CD14-positive monocyte (primary cell): ENCODE measurements around the gene EDIL3. TPM values are rescaled to one million over a fixed set of nuclear protein-coding genes. Genes with fewer than 3 reads are reported as not detected.

Experiments
- DNase-seq, 3 donors: peaks; one replicate each; pipeline ENCODE4 v3.0.0-alpha.2; 2011 to 2022
- H2AFZ ChIP-seq: 2 replicates; pipeline ENCODE4 v1.6.0; 2012; ENCODE audit warnings: mild to moderate bottlenecking, low read depth, low read length, inconsistent platforms; ENCODE audit not compliant: insufficient read depth, poor library complexity, severe bottlenecking
- H3K27ac ChIP-seq, 2 donors: 1 replicate in 1 of 2; 2 replicates in 1 of 2; pipeline ENCODE4 v1.5.1; 2012 to 2013; ENCODE audit warnings: low read length in 2 of 2, control low read depth in 1 of 2, inconsistent platforms in 1 of 2, low read depth in 1 of 2, mild to moderate bottlenecking in 1 of 2
- H3K27me3 ChIP-seq, 2 donors: one replicate each; pipeline versions ENCODE4 v1.6.0 to v1.6.1; 2011 to 2013; ENCODE audit warnings: low read length in 2 of 2; ENCODE audit not compliant: control insufficient read depth in 2 of 2, insufficient read depth in 2 of 2
- H3K36me3 ChIP-seq, 2 donors: replicated peaks in 1 of 2; 1 replicate in 1 of 2; 2 replicates in 1 of 2; pipeline versions ENCODE4 v1.5.1 to v1.6.1; 2012 to 2013; ENCODE audit warnings: low read length in 2 of 2, control low read depth in 1 of 2, inconsistent platforms in 1 of 2, mild to moderate bottlenecking in 1 of 2; ENCODE audit not compliant: insufficient read depth in 2 of 2, control insufficient read depth in 1 of 2
- H3K4me1 ChIP-seq, 2 donors: 1 replicate in 1 of 2; 2 replicates in 1 of 2; pipeline versions ENCODE4 v1.5.1 to v1.6.1; 2012 to 2013; ENCODE audit warnings: low read length in 2 of 2, control low read depth in 1 of 2, inconsistent platforms in 1 of 2, mild to moderate bottlenecking in 1 of 2, moderate library complexity in 1 of 2; ENCODE audit not compliant: insufficient read depth in 2 of 2, control insufficient read depth in 1 of 2
- H3K4me2 ChIP-seq: replicated peaks from 2 replicates; pipeline ENCODE3; 2012; ENCODE audit warnings: low read length, moderate library complexity, mild to moderate bottlenecking; ENCODE audit not compliant: poor library complexity, severe bottlenecking; ENCODE audit errors: extremely low read depth
- H3K4me3 ChIP-seq, 3 experiments: fragments of 200-600 bp in 1 of 3; sonication (generic) in 1 of 3; replicated peaks in 1 of 3; 1 replicate in 2 of 3; 2 replicates in 1 of 3; pipeline ENCODE4 v1.5.1; 2011 to 2013; ENCODE audit warnings: low read length in 3 of 3, mild to moderate bottlenecking in 3 of 3, control low read depth in 2 of 3, low read depth in 2 of 3, inconsistent platforms in 1 of 3, moderate library complexity in 1 of 3
- H3K79me2 ChIP-seq: 2 replicates; pipeline ENCODE4 v1.6.0; 2012; ENCODE audit warnings: mild to moderate bottlenecking, control low read depth, inconsistent platforms, low read length, moderate library complexity; ENCODE audit not compliant: insufficient read depth
- H3K9ac ChIP-seq: 2 replicates; pipeline ENCODE4 v1.6.0; 2017; ENCODE audit warnings: low read length, mild to moderate bottlenecking; ENCODE audit not compliant: insufficient read depth, poor library complexity, severe bottlenecking
- H3K9me3 ChIP-seq, 2 donors: replicated peaks in 1 of 2; 1 replicate in 1 of 2; 2 replicates in 1 of 2; pipeline versions ENCODE4 v1.5.1 to v1.6.1; 2012 to 2013; ENCODE audit warnings: low read length in 2 of 2, control low read depth in 1 of 2; ENCODE audit not compliant: control insufficient read depth in 1 of 2, insufficient read depth in 1 of 2
- H4K20me1 ChIP-seq: 2 replicates; pipeline ENCODE4 v1.6.0; 2012; ENCODE audit warnings: mild to moderate bottlenecking, low read length, control low read depth, moderate library complexity; ENCODE audit not compliant: insufficient read depth
- H3K27ac Mint-ChIP-seq, 7 donors: one replicate each; pipeline ENCODE4 v1.8.0; 2020; ENCODE audit warnings: mild to moderate bottlenecking in 7 of 7, mixed read lengths in 7 of 7, moderate library complexity in 6 of 7, inconsistent platforms in 2 of 7
- H3K27me3 Mint-ChIP-seq, 3 donors: one replicate each; pipeline ENCODE4 v1.8.0; 2021 to 2022; ENCODE audit warnings: low read depth in 3 of 3, mild to moderate bottlenecking in 3 of 3, mixed read lengths in 3 of 3, moderate library complexity in 3 of 3, inconsistent platforms in 1 of 3
- H3K36me3 Mint-ChIP-seq, 2 donors: one replicate each; pipeline ENCODE4 v1.8.0; 2020; ENCODE audit warnings: mixed read lengths in 2 of 2, inconsistent platforms in 1 of 2, mild to moderate bottlenecking in 1 of 2
- H3K4me1 Mint-ChIP-seq: one replicate; pipeline ENCODE4 v1.8.0; 2020; ENCODE audit warnings: mild to moderate bottlenecking, mixed read lengths
- H3K4me3 Mint-ChIP-seq, 2 donors: one replicate each; pipeline ENCODE4 v1.8.0; 2020; ENCODE audit warnings: mild to moderate bottlenecking in 2 of 2, mixed read lengths in 2 of 2, moderate library complexity in 1 of 2
- H3K9me3 Mint-ChIP-seq, 7 donors: one replicate each; pipeline ENCODE4 v1.8.0; 2020 to 2022; ENCODE audit warnings: mixed read lengths in 7 of 7, mild to moderate bottlenecking in 6 of 7, moderate library complexity in 6 of 7, inconsistent platforms in 2 of 7
- CTCF ChIP-seq: fragments of 200-600 bp; IDR thresholded peaks from one replicate; pipeline ENCODE4 v1.8.0; 2022; ENCODE audit warnings: antibody characterized with exemption, mild to moderate bottlenecking
- WGBS: methylation state at CpG from one replicate; pipeline ENCODE4 v1.1.5; 2013; ENCODE audit warnings: missing lambda C conversion rate; ENCODE audit not compliant: insufficient coverage; 5-methylcytosine and 5-hydroxymethylcytosine counted together
- intact Hi-C, 2 donors: fragments of 100-400 bp; cut with micrococcal nuclease; formaldehyde crosslinking; loops; one replicate each; pipeline versions ENCODE4 v1.15.0 to v1.15.1; 2023
- polyA plus RNA-seq, 3 donors: library from polyadenylated mRNA; depleted of rRNA in 1 of 3; unstranded in 2 of 3; stranded (reverse) in 1 of 3; fragments of 300-500 nt in 2 of 3; fragments of >200 nt in 1 of 3; fragmentation: Illumina TruSeq in 2 of 3; gene quantifications; 1 replicate in 2 of 3; 2 replicates in 1 of 3; pipeline ENCODE4 v1.2.3, GENCODE V29; 2012 to 2021

Gene EDIL3
- polyA plus RNA-seq, 3 donors, result 0.09 TPM; not detected in 2

- no peaks in the 10 kb centered on the region for H3K4me1 Mint-ChIP-seq
- no peaks in the 10 kb centered on the region for H3K36me3 Mint-ChIP-seq
- Histone ChIP-seq H3K27ac (no peak overlapping the region), H3K79me2 (no peaks in the 10 kb centered on the region), H3K4me1 (no peaks in the 10 kb centered on the region), H2AFZ (no peak overlapping the region), H3K27me3 (no peaks in the 10 kb centered on the region), H3K9ac (no peak overlapping the region), H3K4me3 (no peak overlapping the region), H3K36me3 (no peaks in the 10 kb centered on the region), H4K20me1 (no peaks in the 10 kb centered on the region), H3K9me3 (no peaks in the 10 kb centered on the region), H3K4me2 (no peak overlapping the region)
- H3K9me3 Mint-ChIP-seq, result peaks cover 0 to 6% (median 0%) of the 10 kb centered on the region in 7 donors
- H3K27me3 Mint-ChIP-seq, result peaks cover 0 to 2% (median 1%) of the 10 kb centered on the region in 3 donors
- intact Hi-C loops, result no loop called here
- H3K27ac Mint-ChIP-seq, result no peak overlapping the region
- no peak for DNase-seq
- WGBS, result no CpG with 5 or more reads among the region's 2 CpGs
- H3K4me3 Mint-ChIP-seq, result no peak overlapping the region
- TF ChIP-seq CTCF, result no peak
Observed at GRCh38 chr5:84239494-84239893, 145.2 kb downstream of the EDIL3 start.

- Histone ChIP-seq H3K9me3 (no peaks in the 10 kb centered on the region), H3K27ac (no peak overlapping the region), H3K79me2 (no peaks in the 10 kb centered on the region), H3K9ac (no peak overlapping the region), H3K4me1 (no peaks in the 10 kb centered on the region), H3K36me3 (no peaks in the 10 kb centered on the region), H3K4me3 (no peak overlapping the region), H2AFZ (no peak overlapping the region), H3K27me3 (no peaks in the 10 kb centered on the region), H4K20me1 (no peaks in the 10 kb centered on the region), H3K4me2 (no peak overlapping the region)
- Mint-ChIP-seq H3K27ac (no peak overlapping the region), H3K9me3 (peaks cover 0 to 6% (median 0%) of the 10 kb centered on the region in 7 donors), H3K27me3 (peaks cover 0 to 3% (median 2%) of the 10 kb centered on the region in 3 donors), H3K4me1 (no peaks in the 10 kb centered on the region), H3K36me3 (no peaks in the 10 kb centered on the region), H3K4me3 (no peak overlapping the region)
- DNase-seq, result no peak
- TF ChIP-seq CTCF, result no peak
- intact Hi-C loops, result no loop called here
Observed at GRCh38 chr5:84237126-84237525, 147.6 kb downstream of the EDIL3 start.
